ENCODE results near the gene COPS3. TPM values are rescaled to one million over a fixed set of nuclear protein-coding genes. Genes with fewer than 3 reads are reported as not detected.
A peak's percentile ranks its signal among the peaks of the same experiment; 100 is the strongest.

COPS3 gene
- total RNA-seq, 1 experiment from 2014 or later = 113 TPM

DNA sequence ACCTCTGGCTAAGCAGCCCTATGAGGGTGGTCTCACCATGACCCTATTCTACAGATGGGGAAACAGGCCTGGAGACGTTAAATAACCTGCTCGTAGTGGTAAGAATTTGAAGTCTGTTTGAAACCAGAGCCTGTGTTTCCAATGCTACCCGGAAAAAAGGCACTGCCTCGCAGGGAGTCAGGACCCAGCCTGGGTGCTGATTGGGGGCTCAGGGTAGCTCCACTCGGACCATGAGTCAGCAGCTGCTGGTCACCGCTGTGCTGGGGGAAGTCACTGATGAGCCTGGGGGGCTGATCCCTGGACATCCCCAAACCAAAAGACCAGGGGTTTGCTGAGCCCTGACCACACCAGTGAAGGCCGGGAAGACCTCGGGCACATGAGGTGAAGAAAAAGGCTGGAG, 65.5 kb downstream of the COPS3 start:
- no peak overlapping the region for H3K27ac ChIP-seq (ENCODE audit: insufficient read length, low read depth, low read length)
- no peak overlapping the region for H3K23ac ChIP-seq (ENCODE audit: insufficient read length, low read depth, low read length)
- no peak overlapping the region for H2BK20ac ChIP-seq (ENCODE audit: low read depth, low read length, poor library complexity, severe bottlenecking)
- H3K14ac ChIP-seq (ENCODE audit: insufficient read depth, low read length) = no peak overlapping the region
- no peaks in the 10 kb centered on the region for H3K9me3 ChIP-seq (ENCODE audit: control insufficient read depth, low read depth, low read length)
- Mint-ChIP-seq H3K36me3 (ENCODE audit: insufficient read depth in 1 of 3, low read depth in 3 of 3) (peaks cover 27 to 75% (median 60%) of the 10 kb centered on the region in 3 experiments; a peak in 6 of 7 replicates), H3K27ac (peak overlapping the region; percentile 9 to 73 (median 70); a peak in 2 of 7 replicates), H3K27me3 (ENCODE audit: low read depth) (no peaks in the 10 kb centered on the region), H3K4me1 (no peaks in the 10 kb centered on the region), H3K4me3 (no peak overlapping the region), H3K9me3 (no peaks in the 10 kb centered on the region)
- H3K27me3 ChIP-seq (ENCODE audit: insufficient read depth, low read length) = no peaks in the 10 kb centered on the region
- H3K4ac ChIP-seq (ENCODE audit: low read depth, low read length) = no peak overlapping the region
- TF ChIP-seq, protein P1, sequence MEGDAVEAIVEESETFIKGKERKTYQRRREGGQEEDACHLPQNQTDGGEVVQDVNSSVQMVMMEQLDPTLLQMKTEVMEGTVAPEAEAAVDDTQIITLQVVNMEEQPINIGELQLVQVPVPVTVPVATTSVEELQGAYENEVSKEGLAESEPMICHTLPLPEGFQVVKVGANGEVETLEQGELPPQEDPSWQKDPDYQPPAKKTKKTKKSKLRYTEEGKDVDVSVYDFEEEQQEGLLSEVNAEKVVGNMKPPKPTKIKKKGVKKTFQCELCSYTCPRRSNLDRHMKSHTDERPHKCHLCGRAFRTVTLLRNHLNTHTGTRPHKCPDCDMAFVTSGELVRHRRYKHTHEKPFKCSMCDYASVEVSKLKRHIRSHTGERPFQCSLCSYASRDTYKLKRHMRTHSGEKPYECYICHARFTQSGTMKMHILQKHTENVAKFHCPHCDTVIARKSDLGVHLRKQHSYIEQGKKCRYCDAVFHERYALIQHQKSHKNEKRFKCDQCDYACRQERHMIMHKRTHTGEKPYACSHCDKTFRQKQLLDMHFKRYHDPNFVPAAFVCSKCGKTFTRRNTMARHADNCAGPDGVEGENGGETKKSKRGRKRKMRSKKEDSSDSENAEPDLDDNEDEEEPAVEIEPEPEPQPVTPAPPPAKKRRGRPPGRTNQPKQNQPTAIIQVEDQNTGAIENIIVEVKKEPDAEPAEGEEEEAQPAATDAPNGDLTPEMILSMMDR (conservative IDR thresholded peaks at IDR 0.05) = no peak
- H4K8ac ChIP-seq (replicated peaks; ENCODE audit: insufficient read length, low read depth, low read length) = no peak overlapping the region
- H3T11ph ChIP-seq (ENCODE audit: low read length) = no peak overlapping the region
- no peak overlapping the region for H2AFZ ChIP-seq (ENCODE audit: low read length)
- no peaks in the 10 kb centered on the region for H3K79me1 ChIP-seq (ENCODE audit: insufficient read depth, low read depth, low read length, poor library complexity, severe bottlenecking)
- H2BK15ac ChIP-seq (ENCODE audit: low read depth, low read length) = no peak overlapping the region
- WGBS (ENCODE audit: extremely low coverage, insufficient read length, low lambda C conversion rate) = no CpG with 5 or more reads among the region's 8 CpGs
- H3K4me1 ChIP-seq (ENCODE audit: insufficient read depth, low read length) = no peaks in the 10 kb centered on the region
- H4K91ac ChIP-seq (ENCODE audit: insufficient read length, low read depth, low read length) = no peak overlapping the region
- H3K23me2 ChIP-seq (ENCODE audit: insufficient read length, low read depth, low read length, poor library complexity, severe bottlenecking) = no peaks in the 10 kb centered on the region
- H2BK120ac ChIP-seq (ENCODE audit: low read depth, low read length, poor library complexity, severe bottlenecking) = no peak overlapping the region
- H3K18ac ChIP-seq (ENCODE audit: insufficient read length, low read depth, low read length) = no peak overlapping the region
- H2BK5ac ChIP-seq (ENCODE audit: insufficient read length, low read length) = no peak overlapping the region
- H4K5ac ChIP-seq (ENCODE audit: insufficient read length, low read depth, low read length) = no peak overlapping the region
- no peaks in the 10 kb centered on the region for H4K20me1 ChIP-seq (ENCODE audit: control insufficient read depth, insufficient read depth, insufficient read length)
- no peak overlapping the region for H3K56ac ChIP-seq (ENCODE audit: insufficient read length, low read depth, low read length)
- H3K4me2 ChIP-seq (ENCODE audit: insufficient read depth, insufficient read length, low read length) = no peak overlapping the region
- no peak overlapping the region for H2AK5ac ChIP-seq (ENCODE audit: insufficient read length, low read length)
- no peaks in the 10 kb centered on the region for H3K79me2 ChIP-seq (ENCODE audit: insufficient read depth, low read length)
- H3K9ac ChIP-seq (ENCODE audit: extremely low read depth, insufficient read length, low read length) = no peak overlapping the region
- no peak overlapping the region for H2BK12ac ChIP-seq (ENCODE audit: insufficient read length, low read depth, low read length)
- DNase-seq = no peak
